K562 (cell line): Measurements from ENCODE around the gene TMEM218.

Source experiments
- BCLAF1 ChIP-seq, 2 experiments: fragments of 450-650 bp in 1 of 2; IDR thresholded peaks; 2 replicates each; pipeline ENCODE4 v1.6.1; 2011 to 2017; ENCODE audit warnings: low read depth in 2 of 2, antibody characterized with exemption in 1 of 2, borderline replicate concordance in 1 of 2, low read length in 1 of 2, mild to moderate bottlenecking in 1 of 2, mixed read lengths in 1 of 2; ENCODE audit not compliant: control insufficient read depth in 1 of 2
- CEBPB ChIP-seq: fragments of 450-650 bp; IDR thresholded peaks from 2 replicates; pipeline ENCODE4 v1.6.1; 2016; ENCODE audit warnings: missing genetic modification characterization, missing compliant biosample characterization
- CTBP1 ChIP-seq: fragments of 450-650 bp; IDR thresholded peaks from 2 replicates; pipeline ENCODE4 v1.6.1; 2016; ENCODE audit warnings: borderline replicate concordance
- CTCF ChIP-seq, 3 experiments: IDR thresholded peaks in 2 of 3; conservative IDR thresholded peaks in 1 of 3; 2 replicates each; pipeline ENCODE4 v1.5.1; 2011 to 2012; ENCODE audit warnings: low read length in 3 of 3, mild to moderate bottlenecking in 3 of 3, control low read depth in 2 of 3, improper control_type of control experiment in 1 of 3, inconsistent platforms in 1 of 3, low read depth in 1 of 3, mixed read lengths in 1 of 3, moderate library complexity in 1 of 3; ENCODE audit not compliant: insufficient read depth in 2 of 3
- FOXK2 ChIP-seq, 2 experiments: fragments of 450-650 bp; IDR thresholded peaks in 1 of 2; conservative IDR thresholded peaks in 1 of 2; 2 replicates each; pipeline ENCODE4 v1.6.1; 2016; ENCODE audit warnings: low read depth in 2 of 2, mild to moderate bottlenecking in 1 of 2
- FOXP4 ChIP-seq: sonication (generic); formaldehyde crosslinking; IDR thresholded peaks from 2 replicates; pipeline ENCODE4 v1.8.0; 2022; ENCODE audit warnings: mild to moderate bottlenecking, missing genetic modification reagents, borderline replicate concordance
- MAX ChIP-seq: sonication (generic); formaldehyde crosslinking; IDR thresholded peaks from 2 replicates; pipeline ENCODE4 v1.9.0; 2022; ENCODE audit warnings: mild to moderate bottlenecking, missing genetic modification reagents
- MAZ ChIP-seq, 2 experiments: fragments of 450-650 bp in 1 of 2; sonication (generic) in 1 of 2; formaldehyde crosslinking; IDR thresholded peaks in 1 of 2; conservative IDR thresholded peaks in 1 of 2; 2 replicates each; pipeline versions ENCODE4 v1.4.0 to v1.5.0; 2020; ENCODE audit warnings: mild to moderate bottlenecking in 1 of 2, missing genetic modification reagents in 1 of 2
- POLR2AphosphoS5 ChIP-seq: IDR thresholded peaks from 2 replicates; pipeline ENCODE4 v1.6.1; 2011; ENCODE audit warnings: mild to moderate bottlenecking, low read depth, low read length, moderate library complexity; ENCODE audit not compliant: control insufficient read depth, insufficient read depth
- ZKSCAN3 ChIP-seq: fragments of 250-450 bp; sonication (Bioruptor Pico); IDR thresholded peaks from 2 replicates; pipeline ENCODE4 v1.4.0; 2020
- ZNF146 ChIP-seq: IDR thresholded peaks from one replicate; pipeline ENCODE4 v1.6.1; 2018; ENCODE audit warnings: missing compliant biosample characterization; ENCODE audit not compliant: unreplicated experiment

- no peak for TF ChIP-seq ZKSCAN3 (CRISPR knock-in tag)
- no peak for TF ChIP-seq FOXP4 (CRISPR knock-in tag)
- no peak for TF ChIP-seq POLR2AphosphoS5
- TF ChIP-seq FOXK2 (conservative IDR thresholded peaks at IDR 0.05 in 1 of 2, IDR thresholded peaks at IDR 0.05 in 1 of 2; ENCODE audit: low read depth in 2 of 2) = no peak
- TF ChIP-seq CTBP1 = no peak
- TF ChIP-seq CEBPB (tag) = no peak
- 0 out of 4 replicates have a peak, but pooled peaks of 1 of the 2 experiments have one; percentile 41 for TF ChIP-seq MAZ (CRISPR knock-in tag; conservative IDR thresholded peaks at IDR 0.05 in 1 of 2, IDR thresholded peaks at IDR 0.05 in 1 of 2)
- TF ChIP-seq ZNF146 (CRISPR knock-in tag) = no peak
- no peak for TF ChIP-seq MAX (CRISPR knock-in tag)
- no peak for TF ChIP-seq BCLAF1 (IDR thresholded peaks at IDR 0.05; ENCODE audit: borderline replicate concordance in 1 of 2, control insufficient read depth in 1 of 2, low read depth in 2 of 2, low read length in 1 of 2)
- peak; percentile 81 to 91 (median 85) for TF ChIP-seq CTCF (IDR thresholded peaks at IDR 0.05 in 2 of 3, conservative IDR thresholded peaks at IDR 0.05 in 1 of 3; ENCODE audit: insufficient read depth in 2 of 3, low read depth in 1 of 3, low read length in 3 of 3)
These were observed 30.5 kb upstream of the TMEM218 start for GRCh38 chr11:125141686-125142535.
